ENCODE data around the gene DNASE2. TPM values are rescaled to one million over a fixed set of nuclear protein-coding genes. Genes with fewer than 3 reads are reported as not detected.

DNASE2 gene, protein sequence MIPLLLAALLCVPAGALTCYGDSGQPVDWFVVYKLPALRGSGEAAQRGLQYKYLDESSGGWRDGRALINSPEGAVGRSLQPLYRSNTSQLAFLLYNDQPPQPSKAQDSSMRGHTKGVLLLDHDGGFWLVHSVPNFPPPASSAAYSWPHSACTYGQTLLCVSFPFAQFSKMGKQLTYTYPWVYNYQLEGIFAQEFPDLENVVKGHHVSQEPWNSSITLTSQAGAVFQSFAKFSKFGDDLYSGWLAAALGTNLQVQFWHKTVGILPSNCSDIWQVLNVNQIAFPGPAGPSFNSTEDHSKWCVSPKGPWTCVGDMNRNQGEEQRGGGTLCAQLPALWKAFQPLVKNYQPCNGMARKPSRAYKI
- 47.3 and 57.0 TPM in 2 replicates for total RNA-seq
- long read RNA-seq, transcript DNASE2-201 (6 exons, 1,955 nt): major isoform, 207 of 220 reads
- long read RNA-seq, partial matches to known transcripts: 8 of 220 reads
- long read RNA-seq, other reads (novel, unspliced or antisense): 4 of 220 reads

DNA sequence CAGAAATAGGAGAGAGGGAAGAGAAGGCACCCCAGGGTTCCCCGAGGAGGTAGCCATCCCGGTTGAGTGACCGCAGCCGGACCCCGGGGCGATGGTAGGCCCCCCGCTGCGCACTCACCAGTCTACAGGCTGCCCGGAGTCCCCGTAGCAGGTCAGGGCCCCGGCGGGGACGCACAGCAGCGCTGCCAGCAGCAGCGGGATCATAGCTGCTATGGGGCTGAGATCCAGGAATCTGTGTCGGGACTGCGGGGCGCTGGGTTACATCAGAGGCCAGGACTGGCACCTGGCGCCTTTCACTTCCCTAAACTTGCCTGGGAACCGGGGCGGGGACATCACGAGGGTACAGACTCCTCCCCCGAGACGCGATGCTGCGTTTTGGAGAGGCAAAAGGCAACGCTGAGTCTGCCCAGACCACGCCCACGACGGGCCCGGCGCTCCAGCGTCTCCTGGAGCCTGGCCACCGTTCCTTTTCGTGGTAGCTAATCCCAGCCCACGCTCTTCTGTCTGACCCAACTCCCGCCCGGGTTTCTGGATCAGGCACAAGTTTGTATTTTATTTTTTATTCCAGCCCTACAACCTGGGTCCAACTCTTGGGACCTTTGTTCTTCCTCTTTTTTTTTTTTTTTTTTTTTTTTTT is at the start of gene DNASE2:
DNASE2 (minus strand) TSS at position 278 of the 637 bp plus-strand sequence; CDS start at position 204, 74 bp downstream.
- DNase-seq (ENCODE audit: extremely low spot score, unreplicated experiment): peak; percentile 95
- H3K36me3 Mint-ChIP-seq (ENCODE audit: unreplicated experiment): peaks cover 8% of the 10 kb centered on the region
- peaks cover 15% of the 10 kb centered on the region for H3K4me1 Mint-ChIP-seq (ENCODE audit: unreplicated experiment)
- peak within 1 kb of the TSS; percentile 83 for H3K4me3 Mint-ChIP-seq (ENCODE audit: unreplicated experiment)
- H3K27me3 Mint-ChIP-seq (ENCODE audit: unreplicated experiment): peaks cover 11% of the 10 kb centered on the region
- H3K9me3 Mint-ChIP-seq (ENCODE audit: unreplicated experiment): no peaks in the 10 kb centered on the region
- H3K27ac Mint-ChIP-seq (ENCODE audit: unreplicated experiment): peak within 1 kb of the TSS; percentile 86
- TF ChIP-seq, protein P1, sequence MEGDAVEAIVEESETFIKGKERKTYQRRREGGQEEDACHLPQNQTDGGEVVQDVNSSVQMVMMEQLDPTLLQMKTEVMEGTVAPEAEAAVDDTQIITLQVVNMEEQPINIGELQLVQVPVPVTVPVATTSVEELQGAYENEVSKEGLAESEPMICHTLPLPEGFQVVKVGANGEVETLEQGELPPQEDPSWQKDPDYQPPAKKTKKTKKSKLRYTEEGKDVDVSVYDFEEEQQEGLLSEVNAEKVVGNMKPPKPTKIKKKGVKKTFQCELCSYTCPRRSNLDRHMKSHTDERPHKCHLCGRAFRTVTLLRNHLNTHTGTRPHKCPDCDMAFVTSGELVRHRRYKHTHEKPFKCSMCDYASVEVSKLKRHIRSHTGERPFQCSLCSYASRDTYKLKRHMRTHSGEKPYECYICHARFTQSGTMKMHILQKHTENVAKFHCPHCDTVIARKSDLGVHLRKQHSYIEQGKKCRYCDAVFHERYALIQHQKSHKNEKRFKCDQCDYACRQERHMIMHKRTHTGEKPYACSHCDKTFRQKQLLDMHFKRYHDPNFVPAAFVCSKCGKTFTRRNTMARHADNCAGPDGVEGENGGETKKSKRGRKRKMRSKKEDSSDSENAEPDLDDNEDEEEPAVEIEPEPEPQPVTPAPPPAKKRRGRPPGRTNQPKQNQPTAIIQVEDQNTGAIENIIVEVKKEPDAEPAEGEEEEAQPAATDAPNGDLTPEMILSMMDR (IDR thresholded peaks at IDR 0.05): no peak

- DNase-seq (ENCODE audit: extremely low spot score, unreplicated experiment): no peak
- Mint-ChIP-seq H3K36me3 (ENCODE audit: unreplicated experiment) (peaks cover 19% of the 10 kb centered on the region), H3K4me3 (ENCODE audit: unreplicated experiment) (no peak overlapping the region), H3K9me3 (ENCODE audit: unreplicated experiment) (no peaks in the 10 kb centered on the region), H3K27ac (ENCODE audit: unreplicated experiment) (no peak overlapping the region), H3K4me1 (ENCODE audit: unreplicated experiment) (peaks cover 15% of the 10 kb centered on the region), H3K27me3 (ENCODE audit: unreplicated experiment) (no peaks in the 10 kb centered on the region)
- TF ChIP-seq, protein P1 (IDR thresholded peaks at IDR 0.05): no peak
These were observed 48.9 kb upstream of the DNASE2 start for GRCh38 chr19:12930002-12930645.

- Mint-ChIP-seq H3K36me3 (ENCODE audit: unreplicated experiment) (peaks cover 35% of the 10 kb centered on the region), H3K4me1 (ENCODE audit: unreplicated experiment) (no peaks in the 10 kb centered on the region), H3K9me3 (ENCODE audit: unreplicated experiment) (no peaks in the 10 kb centered on the region), H3K27me3 (ENCODE audit: unreplicated experiment) (no peaks in the 10 kb centered on the region), H3K4me3 (ENCODE audit: unreplicated experiment) (no peak overlapping the region), H3K27ac (ENCODE audit: unreplicated experiment) (no peak overlapping the region)
- no peak for DNase-seq (ENCODE audit: extremely low spot score, unreplicated experiment)
- TF ChIP-seq, protein P1 (IDR thresholded peaks at IDR 0.05): no peak
These were observed 43.5 kb upstream of the DNASE2 start for GRCh38 chr19:12924621-12925310.

GRCh38 chr19:12922959-12923358 is 41.7 kb upstream of the DNASE2 start:
- Mint-ChIP-seq H3K9me3 (ENCODE audit: unreplicated experiment) (no peaks in the 10 kb centered on the region), H3K36me3 (ENCODE audit: unreplicated experiment) (peaks cover 24% of the 10 kb centered on the region), H3K27ac (ENCODE audit: unreplicated experiment) (no peak overlapping the region), H3K4me1 (ENCODE audit: unreplicated experiment) (peaks cover 8% of the 10 kb centered on the region), H3K4me3 (ENCODE audit: unreplicated experiment) (no peak overlapping the region), H3K27me3 (ENCODE audit: unreplicated experiment) (no peaks in the 10 kb centered on the region)
- no peak for DNase-seq (ENCODE audit: extremely low spot score, unreplicated experiment)
- TF ChIP-seq, protein P1 (IDR thresholded peaks at IDR 0.05): no peak

Data from osteocyte (in vitro differentiated cells).